HepG2 (cell line): ENCODE results near the gene FLOT2. TPM values are rescaled to one million over a fixed set of nuclear protein-coding genes. Genes with fewer than 3 reads are reported as not detected.

Source experiments
- ATAC-seq: fragments of 200-7000 bp; cut with Tn5 transposase; 3 replicates; pipeline ENCODE4 v1.9.1; 2020; ENCODE audit warnings: mild to moderate bottlenecking, moderate library complexity
- BruUV-seq: library from RNA; stranded (reverse); fragments of 400-500 nt; replicated peaks from 2 replicates; lab custom pipeline; 2021; lab: Mats Ljungman, UMichigan
- CTCF ChIA-PET: fragments of 300-600 bp; formaldehyde crosslinking; extraction: SDS; loops from one replicate; lab custom pipeline; 2021; ENCODE audit warnings: low total read pairs, inconsistent platforms, low intra/inter-chr PET ratio; lab: Yijun Ruan, JAX
- POLR2A ChIA-PET: fragments of 350-600 bp; sonication (Branson Sonifier 250); formaldehyde crosslinking; loops from one replicate; lab custom pipeline; 2020; ENCODE audit warnings: antibody characterized with exemption, inconsistent platforms; lab: Yijun Ruan, JAX
- DNase-seq: peaks from one replicate; pipeline ENCODE4 v3.0.0-alpha.2; 2015; ENCODE audit warnings: low spot score
- FAIRE-seq: peaks from 3 replicates; lab custom pipeline; 2011; peaks lifted over from hg19 to GRCh38; lab: Jason Lieb, UNC
- H2AFZ ChIP-seq: one replicate; pipeline ENCODE4 v1.6.1; 2011; ENCODE audit warnings: low read length, inconsistent platforms
- H3K27ac ChIP-seq: fragments of 300-600 bp; 3 replicates; pipeline ENCODE4 v1.8.0; 2011; ENCODE audit warnings: mixed run types, mild to moderate bottlenecking, mixed read lengths, low read length, inconsistent platforms; ENCODE audit not compliant: insufficient read depth; ENCODE audit errors: extremely low read length
- H3K27me3 ChIP-seq, 2 experiments: fragments of 200-600 bp in 1 of 2; 2 replicates in 1 of 2; 3 replicates in 1 of 2; pipeline versions ENCODE4 v1.6.0 to v1.8.0; 2011; ENCODE audit warnings: low read length in 2 of 2, mild to moderate bottlenecking in 2 of 2, moderate library complexity in 2 of 2, inconsistent platforms in 1 of 2; ENCODE audit not compliant: insufficient read depth in 2 of 2, control insufficient read depth in 1 of 2
- H3K36me3 ChIP-seq, 2 experiments: fragments of 200-600 bp in 1 of 2; replicated peaks in 1 of 2; 2 replicates in 1 of 2; 3 replicates in 1 of 2; pipeline versions ENCODE4 v1.5.1 to v1.8.0; 2011; ENCODE audit warnings: low read length in 2 of 2, inconsistent platforms in 1 of 2; ENCODE audit not compliant: insufficient read depth in 2 of 2, control insufficient read depth in 1 of 2
- H3K4me1 ChIP-seq: 2 replicates; pipeline ENCODE4 v1.5.1; 2012; ENCODE audit warnings: low read length, inconsistent platforms; ENCODE audit not compliant: insufficient read depth
- H3K4me2 ChIP-seq: 2 replicates; pipeline ENCODE4 v1.6.0; 2011; ENCODE audit warnings: low read depth, low read length, inconsistent platforms
- H3K4me3 ChIP-seq, 3 experiments: fragments of 200-600 bp in 1 of 3; sonication (generic), shearing (Covaris generic) in 1 of 3; replicated peaks in 1 of 3; 2 replicates each; pipeline ENCODE4 v1.5.1; 2011 to 2016; ENCODE audit warnings: low read length in 3 of 3, inconsistent platforms in 2 of 3, low read depth in 2 of 3, mild to moderate bottlenecking in 2 of 3, control low read depth in 1 of 3, mixed read lengths in 1 of 3; ENCODE audit not compliant: insufficient read depth in 1 of 3
- H3K79me2 ChIP-seq: one replicate; pipeline ENCODE4 v1.6.1; 2011; ENCODE audit warnings: low read length, inconsistent platforms; ENCODE audit not compliant: insufficient read depth
- H3K9ac ChIP-seq: 2 replicates; pipeline ENCODE4 v1.6.0; 2011; ENCODE audit warnings: mild to moderate bottlenecking, low read depth, low read length, inconsistent platforms; ENCODE audit not compliant: insufficient read depth
- H3K9me3 ChIP-seq: 2 replicates; pipeline ENCODE4 v1.5.1; 2012; ENCODE audit warnings: mild to moderate bottlenecking, low read length
- H4K20me1 ChIP-seq: 2 replicates; pipeline ENCODE4 v1.6.0; 2011; ENCODE audit warnings: inconsistent platforms, mild to moderate bottlenecking, low read length, moderate library complexity; ENCODE audit not compliant: insufficient read depth
- AGO2 ChIP-seq: fragments of 200-400 bp; formaldehyde crosslinking; optimal IDR thresholded peaks from 2 replicates; pipeline ENCODE3; 2017; ENCODE audit warnings: mild to moderate bottlenecking, low read depth, low read length, moderate library complexity
- CTCF ChIP-seq: sonication (generic); formaldehyde crosslinking; IDR thresholded peaks from 2 replicates; pipeline ENCODE4 v1.5.0; 2020; ENCODE audit warnings: mild to moderate bottlenecking, missing genetic modification reagents, moderate library complexity
- ZBTB44 ChIP-seq: sonication (generic); formaldehyde crosslinking; IDR thresholded peaks from 2 replicates; pipeline ENCODE4 v1.4.0; 2020; ENCODE audit warnings: missing genetic modification reagents
- ZNF687 ChIP-seq: sonication (generic); formaldehyde crosslinking; IDR thresholded peaks from 2 replicates; pipeline ENCODE4 v1.5.1; 2020; ENCODE audit warnings: mild to moderate bottlenecking, missing genetic modification reagents, moderate library complexity
- whole genome bisulfite sequencing: methylation state at CpG from one replicate; pipeline ENCODE4 v1.1.6; 2017; ENCODE audit warnings: low lambda C conversion rate; 5-methylcytosine and 5-hydroxymethylcytosine counted together
- in situ Hi-C: cut with HindIII; loops from 2 replicates; pipeline ENCODE4 v1.10.0; 2017; ENCODE audit warnings: low pct_unique_long_range_greater_than_20kb; ENCODE audit not compliant: extremely low pct_ligation_motif_present
- intact Hi-C: fragments of 100-400 bp; cut with micrococcal nuclease; formaldehyde crosslinking; loops from one replicate; pipeline ENCODE4 v1.10.0; 2022; ENCODE audit not compliant: unreplicated experiment
- polyA plus RNA-seq, 8 experiments: library from polyadenylated mRNA; depleted of rRNA in 3 of 8; stranded (reverse) in 7 of 8; unstranded in 1 of 8; fragments of >200 nt; fragmentation: Illumina TruSeq in 4 of 8; extraction: Trizol in 4 of 8; gene quantifications; 2 replicates each; pipeline versions ENCODE4 v1.2.1 to v1.2.3, GENCODE V29; 2011 to 2016; ENCODE audit warnings: low read depth in 4 of 8, missing spikeins in 1 of 8, mixed read lengths in 1 of 8; ENCODE audit not compliant: insufficient read depth in 1 of 8
- total RNA-seq, 5 experiments: library from RNA; depleted of rRNA; stranded (reverse); fragments of >200 nt; fragmentation: Illumina TruSeq; extraction: Trizol; gene quantifications; 2 replicates each; pipeline ENCODE4 v1.2.3, GENCODE V29; 2016; ENCODE audit warnings: low read depth in 1 of 5

The FLOT2 gene
- total and polyA plus RNA-seq, 2 of the 13 experiments (the other 11 are each of a cell fraction or from before 2014, with no cell fraction given): 54.3 to 54.5 TPM

- no peaks in the 10 kb centered on the region for H3K27me3 ChIP-seq
- no peaks in the 10 kb centered on the region for H3K79me2 ChIP-seq
- FAIRE-seq: no peak
- H3K36me3 ChIP-seq: peaks cover 39 to 83% of the 10 kb centered on the region in 2 experiments
- H3K4me3 ChIP-seq: no peak overlapping the region
- WGBS: 70% methylated on average over 13 of the region's 20 CpGs
- H3K27ac ChIP-seq: peak overlapping the region; percentile 14
- peaks cover 59% of the 10 kb centered on the region for H3K4me1 ChIP-seq
- POLR2A ChIA-PET: interaction anchor here (1.0 kb wide), 1 partner anchor 11 kb away, joined by 3 read pairs; no protein-coding TSS in a partner anchor
- CTCF ChIA-PET: interaction anchor here (1.1 kb wide), 1 partner anchor 9 kb away, joined by 4 read pairs; the partner anchor contains the start of gene DHRS13
- intact Hi-C loops: no loop called here
- H3K4me2 ChIP-seq: no peak overlapping the region
- in situ Hi-C loops: loop anchor here (5.0 kb wide), 1 partner anchor 35 kb away; no protein-coding TSS in a partner anchor
- no peak for DNase-seq
- H2AFZ ChIP-seq: no peak overlapping the region
- H3K9me3 ChIP-seq: no peaks in the 10 kb centered on the region
- no peak overlapping the region for H3K9ac ChIP-seq
- no peak for TF ChIP-seq ZBTB44
- peak; percentile 60 for TF ChIP-seq AGO2
- peak; percentile 44 for TF ChIP-seq CTCF (CRISPR knock-in tag)
- TF ChIP-seq ZNF687: peak; percentile 39
- no TSS peak for BruUV-seq
- H4K20me1 ChIP-seq: peaks cover 4% of the 10 kb centered on the region; the same call in 1 of the 2 replicates
- ATAC-seq: no peak; the same call in 1 of the 3 replicates
Observed at GRCh38 chr17:28912281-28912937, 14.9 kb upstream of the FLOT2 start.
